Measurements from ENCODE around the gene BAD.

DNA sequence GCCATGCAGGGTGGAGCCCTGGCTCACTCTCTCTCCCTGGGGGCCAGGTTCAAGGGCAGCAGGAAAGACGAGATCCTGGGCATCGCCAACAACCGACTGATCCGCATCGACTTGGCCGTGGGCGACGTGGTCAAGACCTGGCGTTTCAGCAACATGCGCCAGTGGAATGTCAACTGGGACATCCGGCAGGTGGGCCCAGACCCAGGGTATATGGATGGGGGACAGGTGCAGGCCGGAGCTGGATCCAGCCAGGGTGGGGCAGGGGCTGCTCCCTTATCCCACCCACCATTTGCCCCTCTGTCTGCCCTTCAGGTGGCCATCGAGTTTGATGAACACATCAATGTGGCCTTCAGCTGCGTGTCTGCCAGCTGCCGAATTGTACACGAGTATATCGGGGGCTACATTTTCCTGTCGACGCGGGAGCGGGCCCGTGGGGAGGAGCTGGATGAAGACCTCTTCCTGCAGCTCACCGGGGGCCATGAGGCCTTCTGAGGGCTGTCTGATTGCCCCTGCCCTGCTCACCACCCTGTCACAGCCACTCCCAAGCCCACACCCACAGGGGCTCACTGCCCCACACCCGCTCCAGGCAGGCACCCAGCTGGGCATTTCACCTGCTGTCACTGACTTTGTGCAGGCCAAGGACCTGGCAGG lies 61.3 kb downstream of the BAD start:
- no peak for TF ChIP-seq SP1 (IDR thresholded peaks at IDR 0.05)
- TF ChIP-seq ZNF384 (IDR thresholded peaks at IDR 0.05), result no peak
- TF ChIP-seq HDGF (IDR thresholded peaks at IDR 0.05; ENCODE audit: borderline replicate concordance), result no peak
- no peak for TF ChIP-seq NFRKB (IDR thresholded peaks at IDR 0.05)
- no peak for TF ChIP-seq FOXA1 (IDR thresholded peaks at IDR 0.05)
- no peak for TF ChIP-seq FOXM1 (IDR thresholded peaks at IDR 0.05; ENCODE audit: borderline replicate concordance)
